Measurements from ENCODE around the gene KCNQ1. TPM values are rescaled to one million over a fixed set of nuclear protein-coding genes. Genes with fewer than 3 reads are reported as not detected.

KCNQ1 gene
- total and polyA plus RNA-seq, 2 of the 13 experiments (the other 11 are each of a cell fraction or from before 2014, with no cell fraction given), result 0.02 to 0.08 TPM

DNA sequence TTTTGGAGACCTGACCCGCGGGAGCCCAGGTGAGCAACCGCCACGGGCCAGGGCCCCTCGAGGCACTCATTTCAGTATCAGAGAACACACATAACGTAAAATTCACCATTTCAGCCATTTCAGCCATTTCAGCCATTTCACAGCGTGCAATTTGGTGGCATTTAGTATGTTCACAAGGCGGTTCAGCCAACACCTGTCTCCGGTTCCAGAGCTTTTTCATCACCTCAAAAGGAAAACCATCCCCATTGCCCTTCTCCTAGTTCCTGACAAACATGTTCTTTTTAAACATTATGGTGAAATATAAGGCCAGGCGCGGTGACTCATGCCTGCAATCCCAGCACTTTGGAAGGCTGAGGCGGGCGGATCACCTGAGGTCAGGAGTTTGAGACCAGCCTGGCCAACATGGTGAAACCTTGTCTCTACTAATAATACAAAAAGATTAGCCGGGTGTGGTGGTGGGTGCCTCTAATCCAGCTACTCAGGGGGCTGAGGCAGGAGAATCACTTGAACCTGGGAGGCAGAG is 119.3 kb downstream of the KCNQ1 start (continued):
- TF ChIP-seq WIZ (CRISPR knock-in tag; IDR thresholded peaks at IDR 0.05) (no peak), SIX4 (CRISPR knock-in tag; IDR thresholded peaks at IDR 0.05) (no peak), MEF2D (CRISPR knock-in tag; IDR thresholded peaks at IDR 0.05) (no peak), ARNT2 (CRISPR knock-in tag; IDR thresholded peaks at IDR 0.05; ENCODE audit: low read depth) (peak; percentile 51; the same call in 1 of the 2 replicates), MAF1 (CRISPR knock-in tag; IDR thresholded peaks at IDR 0.05; ENCODE audit: borderline replicate concordance) (no peak), ELF4 (CRISPR knock-in tag; IDR thresholded peaks at IDR 0.05; ENCODE audit: borderline replicate concordance) (no peak), GFI1 (CRISPR knock-in tag; IDR thresholded peaks at IDR 0.05; ENCODE audit: borderline replicate concordance) (0 out of 2 replicates have a peak, but pooled peaks have one; percentile 4), ZNF703 (CRISPR knock-in tag; IDR thresholded peaks at IDR 0.05; ENCODE audit: borderline replicate concordance) (no peak), ZNF543 (CRISPR knock-in tag; IDR thresholded peaks at IDR 0.05) (no peak), ELF1 (CRISPR knock-in tag; IDR thresholded peaks at IDR 0.05) (no peak; the same call in 1 of the 2 replicates), KLF11 (CRISPR knock-in tag; IDR thresholded peaks at IDR 0.05) (0 out of 2 replicates have a peak, but pooled peaks have one; percentile 37), ZNF547 (CRISPR knock-in tag; IDR thresholded peaks at IDR 0.05) (no peak), SATB2 (CRISPR knock-in tag; IDR thresholded peaks at IDR 0.05) (no peak), CENPT (CRISPR knock-in tag; IDR thresholded peaks at IDR 0.05; ENCODE audit: low read depth) (no peak), RAD21 (CRISPR knock-in tag; IDR thresholded peaks at IDR 0.05) (0 out of 2 replicates have a peak, but pooled peaks have one; percentile 89), NCOA2 (CRISPR knock-in tag; IDR thresholded peaks at IDR 0.05) (no peak), SSRP1 (CRISPR knock-in tag; IDR thresholded peaks at IDR 0.05) (no peak), ZNF12 (CRISPR knock-in tag; IDR thresholded peaks at IDR 0.05) (no peak), XBP1 (CRISPR knock-in tag; IDR thresholded peaks at IDR 0.05) (no peak), IKZF1 (IDR thresholded peaks at IDR 0.05) (no peak), KDM5A (IDR thresholded peaks at IDR 0.05; ENCODE audit: borderline replicate concordance, low read length) (no peak)
- TF ChIP-seq, protein P1, sequence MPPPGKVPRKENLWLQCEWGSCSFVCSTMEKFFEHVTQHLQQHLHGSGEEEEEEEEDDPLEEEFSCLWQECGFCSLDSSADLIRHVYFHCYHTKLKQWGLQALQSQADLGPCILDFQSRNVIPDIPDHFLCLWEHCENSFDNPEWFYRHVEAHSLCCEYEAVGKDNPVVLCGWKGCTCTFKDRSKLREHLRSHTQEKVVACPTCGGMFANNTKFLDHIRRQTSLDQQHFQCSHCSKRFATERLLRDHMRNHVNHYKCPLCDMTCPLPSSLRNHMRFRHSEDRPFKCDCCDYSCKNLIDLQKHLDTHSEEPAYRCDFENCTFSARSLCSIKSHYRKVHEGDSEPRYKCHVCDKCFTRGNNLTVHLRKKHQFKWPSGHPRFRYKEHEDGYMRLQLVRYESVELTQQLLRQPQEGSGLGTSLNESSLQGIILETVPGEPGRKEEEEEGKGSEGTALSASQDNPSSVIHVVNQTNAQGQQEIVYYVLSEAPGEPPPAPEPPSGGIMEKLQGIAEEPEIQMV (CRISPR knock-in tag; IDR thresholded peaks at IDR 0.05; ENCODE audit: low read depth), result no peak
- TF ChIP-seq, protein P2, sequence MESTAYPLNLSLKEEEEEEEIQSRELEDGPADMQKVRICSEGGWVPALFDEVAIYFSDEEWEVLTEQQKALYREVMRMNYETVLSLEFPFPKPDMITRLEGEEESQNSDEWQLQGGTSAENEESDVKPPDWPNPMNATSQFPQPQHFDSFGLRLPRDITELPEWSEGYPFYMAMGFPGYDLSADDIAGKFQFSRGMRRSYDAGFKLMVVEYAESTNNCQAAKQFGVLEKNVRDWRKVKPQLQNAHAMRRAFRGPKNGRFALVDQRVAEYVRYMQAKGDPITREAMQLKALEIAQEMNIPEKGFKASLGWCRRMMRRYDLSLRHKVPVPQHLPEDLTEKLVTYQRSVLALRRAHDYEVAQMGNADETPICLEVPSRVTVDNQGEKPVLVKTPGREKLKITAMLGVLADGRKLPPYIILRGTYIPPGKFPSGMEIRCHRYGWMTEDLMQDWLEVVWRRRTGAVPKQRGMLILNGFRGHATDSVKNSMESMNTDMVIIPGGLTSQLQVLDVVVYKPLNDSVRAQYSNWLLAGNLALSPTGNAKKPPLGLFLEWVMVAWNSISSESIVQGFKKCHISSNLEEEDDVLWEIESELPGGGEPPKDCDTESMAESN (CRISPR knock-in tag; conservative IDR thresholded peaks at IDR 0.05), result no peak
- TF ChIP-seq, protein P3, sequence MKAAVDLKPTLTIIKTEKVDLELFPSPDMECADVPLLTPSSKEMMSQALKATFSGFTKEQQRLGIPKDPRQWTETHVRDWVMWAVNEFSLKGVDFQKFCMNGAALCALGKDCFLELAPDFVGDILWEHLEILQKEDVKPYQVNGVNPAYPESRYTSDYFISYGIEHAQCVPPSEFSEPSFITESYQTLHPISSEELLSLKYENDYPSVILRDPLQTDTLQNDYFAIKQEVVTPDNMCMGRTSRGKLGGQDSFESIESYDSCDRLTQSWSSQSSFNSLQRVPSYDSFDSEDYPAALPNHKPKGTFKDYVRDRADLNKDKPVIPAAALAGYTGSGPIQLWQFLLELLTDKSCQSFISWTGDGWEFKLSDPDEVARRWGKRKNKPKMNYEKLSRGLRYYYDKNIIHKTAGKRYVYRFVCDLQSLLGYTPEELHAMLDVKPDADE (CRISPR knock-in tag; IDR thresholded peaks at IDR 0.05), result no peak
- TF ChIP-seq, protein P4, sequence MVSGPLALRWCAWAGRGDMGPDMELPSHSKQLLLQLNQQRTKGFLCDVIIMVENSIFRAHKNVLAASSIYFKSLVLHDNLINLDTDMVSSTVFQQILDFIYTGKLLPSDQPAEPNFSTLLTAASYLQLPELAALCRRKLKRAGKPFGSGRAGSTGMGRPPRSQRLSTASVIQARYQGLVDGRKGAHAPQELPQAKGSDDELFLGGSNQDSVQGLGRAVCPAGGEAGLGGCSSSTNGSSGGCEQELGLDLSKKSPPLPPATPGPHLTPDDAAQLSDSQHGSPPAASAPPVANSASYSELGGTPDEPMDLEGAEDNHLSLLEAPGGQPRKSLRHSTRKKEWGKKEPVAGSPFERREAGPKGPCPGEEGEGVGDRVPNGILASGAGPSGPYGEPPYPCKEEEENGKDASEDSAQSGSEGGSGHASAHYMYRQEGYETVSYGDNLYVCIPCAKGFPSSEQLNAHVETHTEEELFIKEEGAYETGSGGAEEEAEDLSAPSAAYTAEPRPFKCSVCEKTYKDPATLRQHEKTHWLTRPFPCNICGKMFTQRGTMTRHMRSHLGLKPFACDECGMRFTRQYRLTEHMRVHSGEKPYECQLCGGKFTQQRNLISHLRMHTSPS (CRISPR knock-in tag; IDR thresholded peaks at IDR 0.05; ENCODE audit: low read depth), result no peak

All from HepG2 (cell line).